HG02610 (cell line): ENCODE data around the gene AEBP1.
A peak's percentile ranks its signal among the peaks of the same experiment; 100 is the strongest.

Experiments used
- ATAC-seq: cut with Tn5 transposase; IDR thresholded peaks from one replicate; pipeline ENCODE4 v1.9.1; 2021; ENCODE audit warnings: mild to moderate bottlenecking, moderate library complexity; ENCODE audit not compliant: unreplicated experiment

The AEBP1 gene

GRCh38 chr7:44083796-44084195 is 20.3 kb upstream of the AEBP1 start:
- ATAC-seq, result no peak

- ATAC-seq, result no peak
Measured at GRCh38 chr7:44084701-44085100, 19.4 kb upstream of the AEBP1 start.

DNA sequence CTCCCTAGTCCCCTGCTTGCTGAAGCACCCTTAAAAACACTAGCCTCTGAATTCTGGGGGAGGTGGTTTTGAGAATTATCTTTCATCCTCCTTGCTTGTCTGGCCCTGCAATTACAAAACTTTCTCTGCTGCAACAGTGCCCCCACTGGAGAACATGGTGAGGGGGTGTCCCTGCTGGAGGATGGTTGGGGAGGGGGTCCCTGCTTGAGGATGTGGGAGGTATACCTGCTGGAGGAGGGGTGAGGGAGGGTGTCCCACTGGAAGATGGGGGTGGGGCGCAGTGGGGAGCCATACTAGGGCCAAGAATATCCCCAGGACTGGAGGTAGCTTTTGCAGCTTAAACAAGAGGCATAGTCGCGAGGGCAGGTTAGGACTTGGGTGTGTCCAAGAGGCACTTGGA is 18.6 kb upstream of the AEBP1 start:
- no peak for ATAC-seq

- ATAC-seq, result no peak
Measured at GRCh38 chr7:44086627-44087026, 17.5 kb upstream of the AEBP1 start.

GRCh38 chr7:44087911-44088838 is 16.0 kb upstream of the AEBP1 start:
- ATAC-seq, result no peak

GRCh38 chr7:44093102-44093641 is 11.0 kb upstream of the AEBP1 start:
- ATAC-seq, result no peak

DNA sequence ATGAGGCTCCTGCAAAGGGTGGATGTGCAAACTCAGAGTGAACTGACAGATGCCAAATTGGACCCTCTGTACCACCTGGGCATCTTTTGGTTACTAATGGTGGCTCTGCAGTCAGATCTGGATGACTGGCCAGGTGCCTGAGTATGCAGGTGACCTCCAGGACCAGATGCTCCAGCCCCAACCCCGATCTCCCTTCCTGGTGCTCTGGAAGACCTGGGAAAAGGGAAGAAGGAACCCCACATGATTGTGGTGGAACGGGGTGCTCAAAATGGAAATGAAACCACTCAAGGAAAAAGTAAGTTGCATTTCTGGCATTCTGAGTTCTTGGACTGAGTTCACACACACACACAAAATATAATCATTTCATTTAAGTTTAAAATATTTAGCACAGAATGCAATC is 9.8 kb upstream of the AEBP1 start:
- ATAC-seq, result no peak

DNA sequence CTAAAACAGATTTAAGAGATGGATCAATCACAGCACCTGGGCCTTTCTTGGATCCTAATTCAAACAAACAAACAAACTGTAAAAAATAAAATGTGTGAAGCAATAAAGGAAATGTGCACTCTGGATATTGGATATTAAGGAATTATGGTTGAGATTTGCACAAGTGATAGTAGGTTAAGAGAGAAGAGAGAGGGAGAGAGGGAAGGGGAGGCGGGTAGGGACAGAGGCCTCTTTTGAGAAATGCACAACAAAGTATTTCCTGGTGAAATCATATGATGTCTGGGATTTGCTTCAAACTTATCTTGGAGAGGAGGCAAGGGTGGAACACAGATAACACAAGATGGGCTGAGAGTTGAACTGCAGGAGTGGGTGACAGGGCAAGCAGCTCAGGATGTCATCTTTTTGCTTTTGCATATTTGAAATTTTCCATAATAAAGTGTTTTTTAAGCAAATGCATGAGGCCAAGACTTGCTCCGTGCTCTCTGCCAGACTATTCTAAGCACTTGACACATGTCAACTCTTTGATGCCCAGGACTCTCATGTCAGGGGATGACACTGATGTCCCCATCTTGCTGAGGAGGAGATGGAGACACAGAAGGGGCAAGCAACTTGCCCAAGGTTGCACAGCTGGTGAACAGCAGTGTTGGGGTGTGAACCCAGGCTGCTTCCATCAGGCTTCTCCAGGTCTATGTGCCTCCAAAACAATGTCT is 9.1 kb upstream of the AEBP1 start:
- no peak for ATAC-seq

GRCh38 chr7:44095781-44096180 is 8.4 kb upstream of the AEBP1 start:
- no peak for ATAC-seq

DNA sequence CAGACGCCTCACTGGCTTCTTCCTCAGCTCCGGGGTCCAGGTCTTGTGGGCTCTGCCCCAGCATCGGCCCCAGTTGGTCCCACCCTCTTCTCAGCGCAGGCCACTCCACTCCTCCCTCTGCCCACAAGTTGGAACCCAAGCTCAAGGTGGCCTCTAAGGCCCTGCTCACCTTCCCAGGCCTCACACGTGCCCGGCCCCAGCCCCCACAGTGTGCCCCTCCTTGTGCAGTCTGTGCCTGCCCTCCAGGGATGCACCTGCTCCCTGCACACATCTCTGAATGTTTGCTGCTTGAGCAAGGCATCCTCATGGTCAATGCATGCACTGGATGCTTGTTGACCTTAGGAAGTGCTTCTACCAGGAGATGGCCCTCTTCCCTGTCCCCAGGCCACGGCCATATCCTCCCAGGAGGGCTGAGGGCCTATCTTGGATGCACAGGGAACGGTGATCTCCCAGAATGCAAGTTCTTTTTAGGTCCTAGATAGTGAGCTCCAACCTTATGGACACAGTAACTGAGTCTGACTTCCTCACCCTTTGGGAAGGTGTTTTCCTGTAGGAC is 7.7 kb upstream of the AEBP1 start:
- ATAC-seq, result peak; percentile 3

GRCh38 chr7:44097064-44097932 is 6.8 kb upstream of the AEBP1 start:
- peak; percentile 56 for ATAC-seq

DNA sequence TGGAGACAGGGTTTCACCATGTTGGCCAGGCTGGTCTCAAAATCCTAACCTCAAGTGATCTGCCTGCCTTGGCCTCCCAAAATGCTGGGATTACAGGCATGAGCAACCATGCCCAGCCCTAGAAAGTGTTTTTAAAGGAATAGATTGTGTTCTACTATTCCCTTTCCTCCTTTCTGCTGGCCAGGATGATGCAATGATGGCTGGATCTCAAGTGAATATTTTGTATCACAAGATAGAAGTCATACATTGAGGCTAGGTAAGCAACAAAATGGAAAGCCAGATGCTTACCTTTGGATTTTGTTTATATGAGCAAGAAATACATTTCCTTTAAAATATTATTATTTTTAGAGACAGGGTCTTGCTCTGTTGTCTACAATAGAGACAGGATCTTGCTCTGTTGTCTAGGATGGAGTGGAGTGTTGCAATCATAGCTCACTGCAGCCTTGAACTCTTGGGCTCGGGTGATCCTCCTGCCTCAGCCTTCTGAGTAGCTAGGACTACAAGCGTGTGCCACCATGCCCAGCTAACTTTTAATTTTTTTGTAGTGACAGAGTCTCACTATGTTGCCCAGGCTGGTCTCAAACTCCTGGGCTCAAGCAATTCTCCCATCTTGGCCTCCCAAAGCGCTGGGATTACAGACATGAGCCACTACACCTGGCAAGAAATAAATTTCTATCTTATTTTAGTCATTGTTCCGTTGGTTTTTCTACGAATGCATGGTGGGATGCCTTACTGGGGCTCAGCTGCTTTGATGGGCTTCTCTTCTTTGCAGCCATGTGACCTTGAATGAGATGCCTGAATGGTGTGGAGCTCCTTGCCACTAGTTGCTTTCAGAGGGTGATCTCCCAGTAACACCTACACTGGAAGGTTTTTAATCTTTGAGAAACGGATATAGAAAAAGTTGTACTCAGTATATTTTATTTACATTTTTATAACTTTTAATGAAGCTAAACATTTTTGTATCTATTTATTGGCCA is 5.8 kb upstream of the AEBP1 start:
- ATAC-seq, result no peak

DNA sequence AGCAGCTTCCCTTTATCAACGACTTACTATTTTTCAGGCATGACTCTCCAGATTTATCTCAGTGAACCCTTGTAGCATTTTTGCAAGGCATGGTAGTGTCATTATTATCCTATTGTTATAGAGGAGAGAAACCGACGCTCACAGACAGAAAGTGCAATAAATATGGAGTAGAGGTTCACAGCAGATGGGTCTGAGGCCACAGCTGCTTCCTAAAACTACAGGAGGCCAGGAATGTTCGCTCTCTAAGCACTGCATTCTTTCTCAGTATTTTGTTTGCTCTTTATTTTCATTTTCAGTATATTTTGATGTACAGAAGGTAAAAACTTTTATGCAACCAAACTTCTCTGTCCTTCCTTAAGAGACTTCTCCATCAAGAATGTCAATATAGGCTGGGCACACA is 4.5 kb upstream of the AEBP1 start:
- ATAC-seq, result no peak

DNA sequence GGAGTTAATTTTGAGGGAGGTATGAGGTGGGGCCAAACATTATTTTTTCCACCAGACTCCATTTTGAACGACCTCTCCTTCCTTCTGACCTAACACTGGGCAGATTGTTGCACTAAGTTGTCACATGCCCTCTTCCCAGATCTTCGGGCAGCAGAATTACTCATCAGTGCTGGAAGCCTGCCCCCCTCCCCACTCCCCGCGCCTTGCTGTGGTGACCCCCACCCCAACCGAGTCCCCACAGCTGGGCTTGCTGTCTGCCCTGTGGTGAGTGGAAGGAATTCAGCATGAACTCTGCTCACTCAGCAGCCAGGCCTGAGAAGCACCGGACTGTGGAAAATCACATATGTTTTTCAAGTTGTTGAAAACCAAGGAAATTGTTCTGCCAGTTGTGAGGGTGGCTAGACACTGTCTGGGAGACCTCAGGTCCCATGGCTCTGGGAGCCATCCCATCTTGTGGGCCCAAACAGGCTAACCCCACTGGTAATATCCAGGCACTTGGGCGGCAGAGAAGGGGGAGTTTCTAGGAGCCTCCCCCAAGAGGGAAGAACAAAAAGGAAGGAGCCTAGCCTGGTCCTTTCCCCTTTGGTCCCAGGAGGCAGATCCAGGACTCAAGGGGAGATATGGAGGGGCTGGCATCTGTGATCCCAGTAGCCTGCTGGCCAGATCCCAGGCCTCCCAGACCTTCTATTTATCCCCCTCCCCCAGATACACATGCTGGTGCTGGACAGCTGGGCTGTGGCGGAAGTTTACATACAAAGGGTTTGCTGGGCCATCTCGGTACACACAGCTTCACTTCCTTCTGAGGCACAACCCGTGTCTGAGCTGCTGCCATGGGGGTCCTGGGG is 3.5 kb upstream of the AEBP1 start:
- ATAC-seq, result no peak

DNA sequence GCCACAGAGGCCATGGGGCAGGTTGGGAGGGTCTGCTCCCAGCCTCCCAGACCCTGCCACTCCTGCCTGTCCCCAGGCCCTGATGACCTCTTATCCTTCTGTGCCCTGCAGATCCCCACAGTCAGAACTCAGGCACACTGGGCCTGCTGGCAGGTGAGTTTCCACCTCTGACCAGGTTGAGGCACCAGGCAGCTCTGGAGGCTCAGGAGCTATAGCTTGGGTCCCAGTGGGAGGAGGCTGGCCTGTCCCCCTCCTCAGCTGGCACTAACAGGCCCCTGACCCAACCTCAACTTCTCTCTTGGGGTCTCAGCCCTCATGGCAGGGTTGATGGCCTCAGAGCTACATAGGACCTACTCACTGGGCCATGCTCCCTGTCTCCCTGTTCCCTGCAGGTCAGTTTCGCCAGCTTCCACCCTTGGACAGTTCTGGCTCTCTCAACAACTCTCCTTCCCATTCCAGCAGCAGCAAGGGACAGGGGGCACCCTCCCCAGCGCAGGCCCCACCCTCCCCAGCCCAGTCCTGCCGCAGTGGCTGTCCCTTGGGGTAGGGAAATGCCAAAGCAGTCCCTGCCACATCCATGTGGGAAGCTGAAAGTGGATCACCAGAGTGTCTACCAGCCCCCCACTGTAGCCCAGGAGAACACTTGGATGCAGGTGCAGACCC is 2.7 kb upstream of the AEBP1 start:
- no peak for ATAC-seq

GRCh38 chr7:44101966-44102845 is 1.9 kb upstream of the AEBP1 start:
- ATAC-seq, result no peak
